ENCODE measurements around the gene LUC7L.

The LUC7L gene

GRCh38 chr16:142405-142967 is 86.8 kb downstream of the LUC7L start:
- TF ChIP-seq, protein P1, sequence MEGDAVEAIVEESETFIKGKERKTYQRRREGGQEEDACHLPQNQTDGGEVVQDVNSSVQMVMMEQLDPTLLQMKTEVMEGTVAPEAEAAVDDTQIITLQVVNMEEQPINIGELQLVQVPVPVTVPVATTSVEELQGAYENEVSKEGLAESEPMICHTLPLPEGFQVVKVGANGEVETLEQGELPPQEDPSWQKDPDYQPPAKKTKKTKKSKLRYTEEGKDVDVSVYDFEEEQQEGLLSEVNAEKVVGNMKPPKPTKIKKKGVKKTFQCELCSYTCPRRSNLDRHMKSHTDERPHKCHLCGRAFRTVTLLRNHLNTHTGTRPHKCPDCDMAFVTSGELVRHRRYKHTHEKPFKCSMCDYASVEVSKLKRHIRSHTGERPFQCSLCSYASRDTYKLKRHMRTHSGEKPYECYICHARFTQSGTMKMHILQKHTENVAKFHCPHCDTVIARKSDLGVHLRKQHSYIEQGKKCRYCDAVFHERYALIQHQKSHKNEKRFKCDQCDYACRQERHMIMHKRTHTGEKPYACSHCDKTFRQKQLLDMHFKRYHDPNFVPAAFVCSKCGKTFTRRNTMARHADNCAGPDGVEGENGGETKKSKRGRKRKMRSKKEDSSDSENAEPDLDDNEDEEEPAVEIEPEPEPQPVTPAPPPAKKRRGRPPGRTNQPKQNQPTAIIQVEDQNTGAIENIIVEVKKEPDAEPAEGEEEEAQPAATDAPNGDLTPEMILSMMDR (conservative IDR thresholded peaks at IDR 0.05; ENCODE audit: low read length): no peak
- no peak for DNase-seq (ENCODE audit: low read depth)
- H3K4me3 ChIP-seq (ENCODE audit: low read length): no peak overlapping the region

GRCh38 chr16:140175-140857 is 88.9 kb downstream of the LUC7L start:
- TF ChIP-seq, protein P1 (conservative IDR thresholded peaks at IDR 0.05; ENCODE audit: low read length): no peak
- H3K4me3 ChIP-seq (ENCODE audit: low read length): no peak overlapping the region
- DNase-seq (ENCODE audit: low read depth): no peak

Data from AG10803 (cell line).